ENCODE measurements around the gene SPRR2F.

Gene SPRR2F

GRCh38 chr1:153072806-153073726 lies 40.2 kb downstream of the SPRR2F start:
- ATAC-seq, result no peak

- no peak for ATAC-seq
Observed at GRCh38 chr1:153071511-153071910, 41.8 kb downstream of the SPRR2F start, which contains the start of gene SPRR2B. TSS of gene SPRR2B (minus strand) at chr1:153071611. CDS start at chr1:153070839, 772 bp downstream.

GRCh38 chr1:153070243-153070642 lies 43.1 kb downstream of the SPRR2F start:
- no peak for ATAC-seq

Measured in activated CD4-positive, CD25-positive, alpha-beta regulatory T cell treated with anti-CD3 and anti-CD28 coated beads, Interleukin-2, amount 50 U/mL, for 24 hours (primary cell).